ENCODE data around the gene GRB7.

DNA sequence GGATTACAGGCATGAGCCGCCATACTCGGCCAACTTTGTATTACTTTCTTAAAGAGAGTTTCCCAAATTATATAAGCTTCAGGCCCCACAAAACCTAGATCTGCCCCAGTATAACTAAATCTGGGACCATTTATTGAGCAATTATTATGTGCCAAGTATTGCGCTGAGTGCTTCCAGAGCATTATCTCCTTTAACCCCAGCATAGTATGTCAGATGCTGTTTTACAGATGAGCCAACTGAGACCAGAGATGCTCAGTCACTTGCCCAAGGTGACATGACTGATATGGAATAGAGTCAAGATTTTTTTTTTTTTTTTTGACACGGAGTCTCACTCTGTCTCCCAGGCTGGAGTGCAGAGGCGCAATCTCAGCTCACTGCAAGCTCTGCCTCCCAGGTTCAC, 39.8 kb upstream of the GRB7 start:
- TF ChIP-seq TAF1 (IDR thresholded peaks at IDR 0.05; ENCODE audit: low read depth, low read length) (no peak), POLR2AphosphoS5 (IDR thresholded peaks at IDR 0.05; ENCODE audit: low read depth, low read length) (no peak), POLR2A (IDR thresholded peaks at IDR 0.05; ENCODE audit: low read depth, low read length) (no peak), POU2F2 (IDR thresholded peaks at IDR 0.05; ENCODE audit: low read depth, low read length) (no peak), PAX5 (IDR thresholded peaks at IDR 0.05; ENCODE audit: insufficient read depth, low read length, severe bottlenecking) (no peak), SPI1 (IDR thresholded peaks at IDR 0.05; ENCODE audit: low read depth, low read length) (no peak)

Measured in GM12891 (cell line).